Natural killer cell treated with Interleukin-12 subunit alpha and Interleukin-12 subunit beta and Interleukin-15 and Interleukin-18, amount 100 ng/mL, for 72 hours (primary cell): ENCODE measurements around the gene PLAC9. TPM values are rescaled to one million over a fixed set of nuclear protein-coding genes. Genes with fewer than 3 reads are reported as not detected.

ENCODE experiments used
- ATAC-seq, 2 donors: fragments of 150-1000 bp; cut with Tn5 transposase in 1 of 2; sonication (Bioruptor Pico), chemical (Tn5 transposase) in 1 of 2; 2 replicates each; pipeline ENCODE4 v1.10.0; 2021
- DNase-seq: peaks from one replicate; pipeline ENCODE4 v3.0.0; 2022; ENCODE audit warnings: low spot score
- H3K27ac Mint-ChIP-seq, 2 donors: 1 replicate in 1 of 2; 2 replicates in 1 of 2; pipeline ENCODE4 v1.8.0; 2022; ENCODE audit warnings: mixed read lengths in 2 of 2, mild to moderate bottlenecking in 1 of 2, moderate library complexity in 1 of 2
- H3K27me3 Mint-ChIP-seq, 2 donors: 1 replicate in 1 of 2; 2 replicates in 1 of 2; pipeline ENCODE4 v1.8.0; 2022; ENCODE audit warnings: mixed read lengths in 2 of 2
- H3K36me3 Mint-ChIP-seq: one replicate; pipeline ENCODE4 v1.8.0; 2022; ENCODE audit warnings: mixed read lengths
- H3K4me1 Mint-ChIP-seq, 2 donors: 1 replicate in 1 of 2; 2 replicates in 1 of 2; pipeline ENCODE4 v1.8.0; 2022; ENCODE audit warnings: low read depth in 2 of 2, mixed read lengths in 2 of 2, mild to moderate bottlenecking in 1 of 2
- H3K4me3 Mint-ChIP-seq: one replicate; pipeline ENCODE4 v1.8.0; 2022; ENCODE audit warnings: mixed read lengths
- H3K9me3 Mint-ChIP-seq: 2 replicates; pipeline ENCODE4 v1.8.0; 2022; ENCODE audit warnings: mixed read lengths
- total RNA-seq, 2 donors: library from RNA; stranded (reverse); gene quantifications; one replicate each; pipeline ENCODE4 v1.2.3, GENCODE V29; 2022

PLAC9 gene
- total RNA-seq, 2 donors from 2014 or later: not detected

- H3K4me3 Mint-ChIP-seq: no peak overlapping the region
- H3K4me1 Mint-ChIP-seq: peaks cover 12 to 16% of the 10 kb centered on the region in 2 donors
- ATAC-seq (no peak), DNase-seq (no peak)
- no peaks in the 10 kb centered on the region for H3K9me3 Mint-ChIP-seq
- H3K36me3 Mint-ChIP-seq: peaks cover 12% of the 10 kb centered on the region
- H3K27ac Mint-ChIP-seq: no peak overlapping the region
- no peaks in the 10 kb centered on the region for H3K27me3 Mint-ChIP-seq
Observed at GRCh38 chr10:80146918-80147317, 14.4 kb downstream of the PLAC9 start.

DNA sequence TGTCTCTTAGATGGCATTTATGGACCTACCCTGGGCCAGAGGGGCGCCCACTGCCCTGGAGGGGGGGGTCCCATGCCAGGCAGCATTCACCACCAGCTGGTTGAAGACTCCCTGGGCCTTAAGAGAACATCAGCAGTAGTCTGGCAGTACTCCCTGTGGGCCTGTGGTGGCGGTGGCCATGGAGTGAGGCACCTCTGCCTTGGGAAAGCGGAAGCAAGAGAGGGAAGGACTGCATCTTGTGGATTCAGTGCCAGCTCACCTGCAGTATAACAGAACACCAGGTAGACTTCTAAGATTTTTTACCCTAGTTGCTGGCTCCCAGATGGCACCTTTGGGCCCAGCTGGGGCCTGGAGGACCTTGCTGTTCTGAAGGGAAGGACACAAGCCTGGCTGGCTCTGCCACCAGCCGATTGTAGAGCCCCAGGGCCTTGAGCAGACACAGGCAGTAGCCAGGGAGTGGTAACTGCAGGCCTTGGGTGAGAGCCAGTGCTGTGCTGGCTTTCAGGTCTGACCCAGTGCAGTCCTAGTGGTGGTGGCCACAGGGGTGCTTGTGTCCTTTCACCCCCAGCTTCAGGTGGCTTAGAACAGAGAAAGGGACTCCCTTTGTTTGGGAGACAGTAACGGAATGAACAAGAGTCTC is 15.8 kb downstream of the PLAC9 start:
- H3K27me3 Mint-ChIP-seq: no peaks in the 10 kb centered on the region
- DNase-seq (no peak), ATAC-seq (no peak)
- peaks cover 12% of the 10 kb centered on the region for H3K36me3 Mint-ChIP-seq
- H3K9me3 Mint-ChIP-seq: no peaks in the 10 kb centered on the region
- H3K4me3 Mint-ChIP-seq: no peak overlapping the region
- peaks cover 12 to 19% of the 10 kb centered on the region in 2 donors for H3K4me1 Mint-ChIP-seq
- H3K27ac Mint-ChIP-seq: peak overlapping the region in 1 of 2 donors; percentile 7

DNA sequence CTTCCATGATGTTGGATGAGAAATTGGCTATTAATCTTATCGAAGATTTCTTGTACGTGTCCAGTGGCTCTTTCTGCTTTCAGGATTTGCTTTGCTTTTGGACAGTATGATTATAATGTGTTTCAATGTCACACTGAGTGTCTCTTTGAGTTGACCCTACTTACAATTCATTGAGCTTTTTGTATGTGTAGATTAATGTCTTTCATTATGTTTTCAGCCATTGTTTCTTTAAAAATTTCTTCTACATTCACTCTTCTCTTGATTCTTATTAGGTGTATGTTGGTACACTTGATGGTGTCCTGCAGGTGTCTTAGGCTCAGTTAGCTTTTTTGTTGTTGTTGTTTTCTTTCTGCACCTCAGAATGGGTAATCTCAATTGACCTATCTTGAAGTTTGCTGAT is 16.6 kb downstream of the PLAC9 start:
- Mint-ChIP-seq H3K4me1 (peaks cover 6 to 13% of the 10 kb centered on the region in 2 donors), H3K9me3 (no peaks in the 10 kb centered on the region), H3K4me3 (no peak overlapping the region), H3K27ac (peak overlapping the region; percentile 3 to 51), H3K27me3 (no peaks in the 10 kb centered on the region), H3K36me3 (peaks cover 12% of the 10 kb centered on the region)
- no peak for ATAC-seq
- DNase-seq: no peak

GRCh38 chr10:80150172-80150571 is 17.6 kb downstream of the PLAC9 start:
- Mint-ChIP-seq H3K4me1 (peaks cover 0 to 7% of the 10 kb centered on the region in 2 donors), H3K4me3 (no peak overlapping the region), H3K9me3 (no peaks in the 10 kb centered on the region), H3K36me3 (peaks cover 17% of the 10 kb centered on the region), H3K27ac (peak overlapping the region; percentile 2 to 17), H3K27me3 (no peaks in the 10 kb centered on the region)
- DNase-seq (no peak), ATAC-seq (no peak)

DNA sequence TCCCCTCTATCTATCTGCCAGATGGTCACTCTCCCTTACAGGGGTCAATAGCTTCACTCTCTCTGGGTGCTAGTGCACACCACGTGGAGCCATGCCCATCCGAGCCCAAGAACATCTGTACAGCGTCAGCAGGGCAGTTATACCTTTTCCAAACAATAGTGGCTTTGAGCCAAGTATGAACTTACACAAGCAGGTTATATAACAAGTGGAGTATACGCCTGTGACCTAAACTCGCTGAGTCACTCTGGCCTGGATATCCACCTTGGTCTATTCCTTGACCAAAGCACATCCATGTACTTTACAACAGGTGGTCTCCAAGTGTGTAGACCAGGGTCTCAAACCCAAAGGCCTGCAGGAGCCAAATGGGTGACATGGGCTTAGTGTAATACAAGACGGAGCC is 20.3 kb downstream of the PLAC9 start:
- ATAC-seq: no peak
- H3K36me3 Mint-ChIP-seq: peaks cover 33% of the 10 kb centered on the region
- H3K9me3 Mint-ChIP-seq: no peaks in the 10 kb centered on the region
- DNase-seq: no peak
- no peaks in the 10 kb centered on the region for H3K27me3 Mint-ChIP-seq
- H3K4me1 Mint-ChIP-seq: peaks cover 0 to 10% of the 10 kb centered on the region in 2 donors
- H3K27ac Mint-ChIP-seq: peak overlapping the region; percentile 20 to 65
- no peak overlapping the region for H3K4me3 Mint-ChIP-seq

DNA sequence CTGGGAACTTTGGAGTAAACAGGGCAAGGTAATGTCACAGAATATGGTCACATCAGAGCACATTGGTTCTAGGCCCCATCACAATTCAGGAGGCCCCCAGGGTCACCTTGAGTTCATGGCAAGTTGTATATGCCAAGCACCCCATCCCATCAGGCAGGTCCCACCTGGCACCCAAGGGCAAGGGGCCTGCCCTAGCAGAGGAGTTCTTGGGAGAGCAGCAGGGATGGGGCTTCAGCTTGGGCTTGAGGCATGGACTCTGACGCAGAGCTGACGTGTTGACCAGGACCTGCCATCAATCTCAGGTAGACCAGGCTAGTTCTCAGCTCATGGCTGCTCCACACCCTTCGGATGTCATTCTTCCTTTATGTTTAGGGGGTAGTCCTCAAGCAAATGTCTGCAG is 20.9 kb downstream of the PLAC9 start:
- H3K27me3 Mint-ChIP-seq: no peaks in the 10 kb centered on the region
- DNase-seq (no peak), ATAC-seq (peak in 1 of 2 donors; percentile 6)
- no peaks in the 10 kb centered on the region for H3K9me3 Mint-ChIP-seq
- peaks cover 0 to 10% of the 10 kb centered on the region in 2 donors for H3K4me1 Mint-ChIP-seq
- no peak overlapping the region for H3K4me3 Mint-ChIP-seq
- H3K27ac Mint-ChIP-seq: peak overlapping the region in 1 of 2 donors; percentile 54
- H3K36me3 Mint-ChIP-seq: peaks cover 33% of the 10 kb centered on the region

GRCh38 chr10:80154626-80154977 is 22.1 kb downstream of the PLAC9 start:
- Mint-ChIP-seq H3K4me3 (no peak overlapping the region), H3K27ac (peak overlapping the region in 1 of 2 donors; percentile 69), H3K9me3 (no peaks in the 10 kb centered on the region), H3K36me3 (peaks cover 29% of the 10 kb centered on the region), H3K4me1 (peaks cover 0 to 5% of the 10 kb centered on the region in 2 donors), H3K27me3 (no peaks in the 10 kb centered on the region)
- DNase-seq (no peak), ATAC-seq (no peak)

- H3K9me3 Mint-ChIP-seq: no peaks in the 10 kb centered on the region
- H3K36me3 Mint-ChIP-seq: peaks cover 28% of the 10 kb centered on the region
- DNase-seq (no peak), ATAC-seq (no peak)
- peak overlapping the region; percentile 1 to 69 for H3K27ac Mint-ChIP-seq
- H3K27me3 Mint-ChIP-seq: no peaks in the 10 kb centered on the region
- H3K4me3 Mint-ChIP-seq: no peak overlapping the region
- peaks cover 0 to 5% of the 10 kb centered on the region in 2 donors for H3K4me1 Mint-ChIP-seq
Observed at GRCh38 chr10:80154978-80155695, 22.6 kb downstream of the PLAC9 start.

GRCh38 chr10:80155696-80156215 is 23.2 kb downstream of the PLAC9 start:
- Mint-ChIP-seq H3K4me1 (peaks cover 0 to 5% of the 10 kb centered on the region in 2 donors), H3K4me3 (no peak overlapping the region), H3K36me3 (peaks cover 23% of the 10 kb centered on the region), H3K27me3 (no peaks in the 10 kb centered on the region), H3K27ac (peak overlapping the region; percentile 1 to 69), H3K9me3 (no peaks in the 10 kb centered on the region)
- ATAC-seq (no peak), DNase-seq (no peak)

DNA sequence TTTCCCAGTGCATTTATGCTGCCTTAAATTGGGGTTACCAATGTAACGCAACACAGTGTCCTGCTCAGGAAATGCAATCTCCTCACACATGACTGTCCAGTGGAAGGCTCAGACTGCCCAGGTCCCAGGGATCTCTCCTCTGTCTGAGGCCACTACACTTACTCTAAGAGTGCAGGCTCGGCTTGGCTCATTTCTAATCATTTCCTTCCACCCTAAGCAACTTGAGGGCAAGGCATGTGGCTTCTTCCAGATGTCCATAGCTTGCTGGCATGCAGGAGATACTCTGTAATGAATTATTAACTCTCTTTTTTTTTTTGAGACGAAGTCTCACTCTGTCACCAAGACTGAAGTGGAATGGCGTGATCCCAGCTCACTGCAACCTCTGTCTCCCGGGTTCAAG is 23.7 kb downstream of the PLAC9 start:
- Mint-ChIP-seq H3K4me1 (peaks cover 0 to 6% of the 10 kb centered on the region in 2 donors), H3K9me3 (no peaks in the 10 kb centered on the region), H3K27ac (peak overlapping the region; percentile 1 to 69), H3K27me3 (no peaks in the 10 kb centered on the region), H3K4me3 (no peak overlapping the region), H3K36me3 (peaks cover 21% of the 10 kb centered on the region)
- no peak for DNase-seq
- no peak for ATAC-seq

DNA sequence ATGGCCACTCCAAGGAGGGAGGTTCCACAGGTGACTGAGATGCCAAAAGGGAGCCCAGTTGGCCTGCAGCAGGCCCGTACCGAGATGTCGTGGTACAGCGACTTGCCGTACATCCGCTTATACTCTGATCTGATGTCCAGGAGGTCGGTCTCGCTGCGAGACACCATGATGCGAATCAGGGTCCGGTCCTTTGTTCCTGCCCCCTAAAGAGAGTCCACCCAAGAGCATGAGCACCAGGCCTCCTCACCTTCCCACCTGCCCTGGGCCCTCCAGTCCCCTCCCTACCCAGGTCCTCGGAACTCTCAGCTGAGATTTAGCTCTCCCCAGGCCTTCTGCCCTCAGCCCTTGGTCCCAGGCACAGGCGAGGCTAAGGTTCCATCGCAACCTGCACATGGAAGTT is 25.0 kb downstream of the PLAC9 start:
- Mint-ChIP-seq H3K9me3 (no peaks in the 10 kb centered on the region), H3K27ac (no peak overlapping the region), H3K4me1 (peaks cover 5 to 9% of the 10 kb centered on the region in 2 donors), H3K36me3 (peaks cover 21% of the 10 kb centered on the region), H3K4me3 (no peak overlapping the region), H3K27me3 (no peaks in the 10 kb centered on the region)
- DNase-seq: no peak
- ATAC-seq: no peak

DNA sequence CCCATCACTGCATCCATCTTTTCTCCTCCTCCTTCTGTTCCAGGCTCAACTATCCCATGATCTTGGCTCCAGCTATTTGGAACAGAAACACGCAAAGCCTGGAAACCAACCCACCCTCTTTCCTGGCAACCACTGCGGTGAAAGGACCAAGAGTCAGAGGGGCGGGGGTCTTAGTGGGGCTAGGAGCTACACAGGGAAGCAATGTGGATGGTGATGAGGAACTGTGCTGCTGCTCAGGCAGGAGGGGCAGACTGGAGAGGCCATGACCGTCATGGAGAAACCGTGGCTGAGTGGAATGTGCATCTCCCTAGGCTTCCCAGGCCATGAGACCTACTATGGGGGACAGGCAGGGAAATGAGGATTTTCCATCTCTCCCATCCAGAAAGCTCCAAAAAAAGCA is 25.6 kb downstream of the PLAC9 start:
- H3K9me3 Mint-ChIP-seq: no peaks in the 10 kb centered on the region
- no peak overlapping the region for H3K27ac Mint-ChIP-seq
- H3K4me1 Mint-ChIP-seq: peaks cover 5 to 8% of the 10 kb centered on the region in 2 donors
- H3K36me3 Mint-ChIP-seq: peaks cover 21% of the 10 kb centered on the region
- no peak overlapping the region for H3K4me3 Mint-ChIP-seq
- no peak for ATAC-seq
- no peak for DNase-seq
- H3K27me3 Mint-ChIP-seq: no peaks in the 10 kb centered on the region

DNA sequence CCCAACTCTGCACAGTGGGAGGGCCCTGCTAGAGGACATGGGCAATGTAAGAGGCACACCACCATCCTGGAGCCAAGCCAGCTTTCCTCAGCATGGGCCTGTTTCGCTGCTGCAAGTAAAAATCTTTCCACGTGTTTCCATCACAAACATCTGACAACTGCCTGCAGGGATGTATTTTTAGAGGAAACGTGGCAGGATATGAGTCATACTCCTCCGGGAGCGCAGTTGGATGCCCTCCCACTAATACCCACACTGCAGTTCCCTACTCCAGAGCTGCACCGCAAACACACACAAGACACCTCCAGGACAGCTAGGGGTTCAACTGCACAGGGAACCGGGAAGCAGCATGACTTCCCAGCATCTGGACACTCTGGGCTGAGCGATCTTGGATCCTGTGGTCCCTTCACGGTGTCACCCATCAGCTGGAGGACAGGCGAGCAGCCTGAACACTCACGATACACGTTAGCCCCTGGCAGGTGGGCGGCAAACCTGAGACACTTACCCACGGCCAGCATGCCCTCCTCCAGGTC is 26.1 kb downstream of the PLAC9 start:
- Mint-ChIP-seq H3K27me3 (no peaks in the 10 kb centered on the region), H3K4me3 (no peak overlapping the region), H3K9me3 (no peaks in the 10 kb centered on the region), H3K27ac (peak overlapping the region in 1 of 2 donors; percentile 34), H3K4me1 (peaks cover 5 to 9% of the 10 kb centered on the region in 2 donors), H3K36me3 (peaks cover 24% of the 10 kb centered on the region)
- ATAC-seq (no peak), DNase-seq (no peak)
